DMS153 treated with DMSO at 0.1 percent for 48 hours (cell line): Measurements from ENCODE around the gene STARD7.

Experiments used
- DNase-seq: peaks from one replicate; lab custom pipeline; 2025; ENCODE audit not compliant: unreplicated experiment; lab: John Stamatoyannopoulos, UW

STARD7 gene

DNA sequence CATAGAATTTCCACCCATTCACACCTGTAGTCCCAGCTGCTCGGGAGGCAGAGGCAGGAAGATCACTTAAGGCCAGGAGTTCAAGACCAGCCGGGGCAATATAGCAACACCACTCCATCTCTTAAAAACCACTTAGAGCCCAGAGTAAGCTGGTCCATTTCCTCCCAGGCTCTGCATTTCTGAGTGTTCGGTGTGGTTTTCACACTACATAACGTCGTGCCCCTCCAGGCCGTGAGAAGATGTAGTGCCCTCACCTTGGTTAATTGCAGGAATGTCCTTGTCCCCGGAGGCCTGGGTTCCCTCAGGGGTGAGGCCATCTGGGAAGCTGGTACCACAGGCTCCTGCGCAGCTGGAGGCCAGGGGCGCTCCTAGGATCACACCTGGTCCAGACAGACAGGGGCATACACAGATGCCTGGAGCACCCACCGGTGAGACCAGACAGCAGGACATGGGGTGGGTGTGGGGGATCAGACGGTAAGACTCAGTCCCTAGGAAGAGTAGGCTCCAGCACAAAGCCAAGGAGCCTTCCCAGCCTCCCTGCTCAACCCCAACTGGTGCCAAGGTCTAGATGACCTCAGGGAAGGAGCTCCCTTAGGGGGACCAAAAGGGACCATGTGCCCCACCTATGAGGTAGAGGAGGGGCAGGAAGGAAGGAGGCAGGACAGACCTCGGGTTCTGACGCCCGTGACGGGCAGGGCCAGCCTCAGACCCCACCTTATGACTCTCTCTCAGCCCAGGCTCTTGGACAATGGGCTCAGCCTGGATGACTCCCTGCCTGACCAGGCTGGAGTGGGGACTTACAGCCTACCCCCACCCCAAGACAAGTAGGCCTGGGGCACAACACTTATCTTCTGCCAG, 71.1 kb downstream of the STARD7 start:
- DNase-seq, result no peak

DNA sequence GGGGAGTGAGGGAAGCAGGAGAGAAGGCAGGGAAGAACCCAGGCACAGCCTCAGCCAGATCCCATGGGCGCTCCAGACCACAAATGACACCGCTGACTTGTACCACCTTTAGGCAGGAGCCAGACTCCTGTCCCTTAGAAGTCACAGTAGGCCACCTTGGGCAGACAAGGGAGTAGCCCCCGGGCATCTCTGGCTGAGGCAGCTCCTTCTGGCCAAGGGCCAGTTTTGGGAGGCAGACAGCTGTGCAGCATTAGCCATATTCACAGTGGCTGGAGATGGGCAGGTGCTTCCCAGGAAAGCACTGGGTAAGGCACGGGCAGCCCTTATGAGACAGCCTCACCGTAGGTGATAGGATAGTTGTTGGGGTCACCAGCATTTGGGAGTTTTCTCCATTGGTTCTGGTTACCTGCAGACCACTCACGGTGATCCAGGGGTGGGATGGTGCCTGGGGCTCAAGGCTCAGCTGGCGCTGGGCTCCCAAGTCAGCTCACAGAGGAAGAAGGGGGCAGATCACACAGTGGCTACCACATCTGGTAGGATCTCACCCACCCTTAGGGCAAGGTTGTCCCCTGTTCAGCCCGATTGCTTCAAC, 72.4 kb downstream of the STARD7 start:
- DNase-seq, result no peak

- DNase-seq, result no peak
Observed at GRCh38 chr2:96135621-96136020, 73.0 kb downstream of the STARD7 start.

- no peak for DNase-seq
Observed at GRCh38 chr2:96135171-96135570, 73.5 kb downstream of the STARD7 start.
